ENCODE measurements around the gene TEX53.
A peak's percentile ranks its signal among the peaks of the same experiment; 100 is the strongest.

TEX53 gene

DNA sequence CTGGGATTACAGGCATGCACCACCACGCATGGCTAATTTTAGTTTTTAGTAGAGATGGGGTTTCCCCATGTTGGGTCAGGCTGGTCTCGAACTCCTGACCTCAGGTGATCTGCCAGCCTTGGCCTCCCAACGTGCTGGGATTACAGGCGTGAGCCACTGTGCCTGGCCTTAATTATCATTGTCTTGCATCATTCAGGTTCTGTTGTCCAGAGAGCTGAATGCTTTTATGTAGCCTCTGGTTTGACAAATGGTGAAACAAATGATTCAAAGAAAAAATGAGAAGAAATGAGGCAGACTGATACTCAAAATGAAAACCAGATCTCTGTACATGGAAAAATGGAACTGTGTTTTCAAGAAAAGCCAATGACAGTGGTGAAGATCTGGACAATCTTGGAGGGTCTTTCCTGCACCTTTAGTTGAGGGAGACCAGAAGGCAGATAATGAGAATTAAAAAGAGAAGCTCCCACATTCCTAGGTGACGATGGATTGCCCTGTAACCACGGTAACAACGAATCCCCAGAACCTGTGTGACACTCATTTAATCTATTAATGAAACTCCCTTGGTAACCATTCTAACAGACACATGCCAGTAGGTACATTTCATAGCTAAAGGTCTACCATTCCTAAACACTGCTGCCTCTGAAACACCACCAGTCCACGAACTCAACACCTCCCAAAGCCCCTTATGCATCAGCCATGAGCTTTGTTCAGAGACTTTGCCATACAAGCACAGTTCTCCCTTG is 22.8 kb upstream of the TEX53 start:
- Histone ChIP-seq H3K4me3 (ENCODE audit: control insufficient read depth in 1 of 7, extremely low read depth in 1 of 7, insufficient read depth in 4 of 7, low read depth in 2 of 7, low read length in 6 of 7) (no peak overlapping the region), H3K9me3 (ENCODE audit: control extremely low read depth in 1 of 5, control insufficient read depth in 4 of 5, insufficient read depth in 2 of 5, low read depth in 1 of 5, low read length in 4 of 5) (no peaks in the 10 kb centered on the region), H3K27me3 (replicated peaks in 2 of 5; ENCODE audit: control insufficient read depth in 4 of 5, insufficient read depth in 5 of 5, low read length in 4 of 5) (no peaks in the 10 kb centered on the region), H3K36me3 (ENCODE audit: control insufficient read depth in 4 of 4, insufficient read depth in 4 of 4, low read length in 3 of 4) (no peaks in the 10 kb centered on the region), H3K27ac (ENCODE audit: insufficient read depth in 1 of 2, low read depth in 1 of 2, low read length in 2 of 2, poor library complexity in 1 of 2, severe bottlenecking in 2 of 2) (no peak overlapping the region), H3K4me1 (ENCODE audit: control extremely low read depth in 1 of 4, control insufficient read depth in 4 of 4, insufficient read depth in 4 of 4, low read length in 3 of 4) (peaks cover 6 to 20% (median 15%) of the 10 kb centered on the region in 4 experiments)
- WGBS (ENCODE audit: insufficient coverage), result 97% methylated on average over 8 of the region's 8 CpGs
- no peak for DNase-seq
- ChIA-PET CTCF (interaction anchor here (0.7 to 5.0 kb wide), 33 partner anchors 8 to 844 kb away, joined by 3 to 28 read pairs (median 4); partner anchors contain the start of gene AKNA), POLR2A (interaction anchor here (0.7 kb wide), 1 partner anchor 18 kb away, joined by 6 read pairs; no protein-coding TSS in a partner anchor)

DNA sequence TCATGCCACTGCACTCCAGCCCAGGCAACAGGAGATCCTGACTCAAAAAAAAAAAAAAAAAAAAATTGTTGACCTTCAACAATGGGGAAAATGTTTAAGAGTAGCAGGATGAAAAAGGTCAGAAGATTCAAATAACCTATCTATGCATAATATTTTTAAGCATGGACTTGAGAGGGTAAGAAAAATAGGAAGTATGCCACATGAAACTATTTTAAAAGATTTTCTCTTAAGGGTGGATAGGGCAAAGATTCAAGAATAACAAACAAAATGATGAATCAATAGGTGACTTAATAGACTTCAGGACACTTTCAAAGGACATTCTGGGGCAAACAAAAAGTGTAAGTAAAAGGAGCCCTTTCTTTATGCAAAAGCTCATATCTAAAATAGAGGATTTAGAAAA is 21.2 kb upstream of the TEX53 start:
- DNase-seq, result no peak
- Histone ChIP-seq H3K36me3 (ENCODE audit: control insufficient read depth in 4 of 4, insufficient read depth in 4 of 4, low read length in 3 of 4) (no peaks in the 10 kb centered on the region), H3K4me3 (ENCODE audit: control insufficient read depth in 1 of 7, extremely low read depth in 1 of 7, insufficient read depth in 4 of 7, low read depth in 2 of 7, low read length in 6 of 7) (no peak overlapping the region), H3K9me3 (ENCODE audit: control extremely low read depth in 1 of 5, control insufficient read depth in 4 of 5, insufficient read depth in 2 of 5, low read depth in 1 of 5, low read length in 4 of 5) (no peaks in the 10 kb centered on the region), H3K27ac (ENCODE audit: insufficient read depth in 1 of 2, low read depth in 1 of 2, low read length in 2 of 2, poor library complexity in 1 of 2, severe bottlenecking in 2 of 2) (no peak overlapping the region), H3K4me1 (ENCODE audit: control extremely low read depth in 1 of 4, control insufficient read depth in 4 of 4, insufficient read depth in 4 of 4, low read length in 3 of 4) (peaks cover 6 to 20% (median 15%) of the 10 kb centered on the region in 4 experiments), H3K27me3 (replicated peaks in 2 of 5; ENCODE audit: control insufficient read depth in 4 of 5, insufficient read depth in 5 of 5, low read length in 4 of 5) (no peaks in the 10 kb centered on the region)
- CTCF ChIA-PET, result interaction anchor here (1.0 to 3.5 kb wide), 8 partner anchors 13 to 336 kb away, joined by 3 to 13 read pairs (median 5); no protein-coding TSS in a partner anchor
- POLR2A ChIA-PET, result no interaction called here

DNA sequence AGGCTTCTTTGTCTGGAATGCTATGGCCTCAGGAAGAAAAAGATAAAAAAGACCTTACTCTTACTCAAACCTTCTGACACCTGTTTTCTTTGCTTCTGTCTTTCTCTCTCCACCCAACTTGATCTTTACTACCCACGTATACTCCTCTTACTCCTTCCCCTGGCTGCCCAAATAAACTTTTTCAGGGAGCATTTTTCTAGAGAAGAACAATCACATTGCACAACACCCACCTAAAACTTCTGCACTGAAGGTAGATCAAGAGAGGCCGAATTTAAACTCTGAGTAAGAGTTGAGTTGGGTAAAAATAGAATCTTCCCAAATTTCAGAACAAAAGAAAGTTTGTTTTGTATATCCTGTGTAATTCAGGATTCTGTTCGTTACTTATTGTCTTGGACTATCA is 20.5 kb upstream of the TEX53 start:
- no peak overlapping the region for H3K4me3 ChIP-seq (ENCODE audit: control insufficient read depth in 1 of 7, extremely low read depth in 1 of 7, insufficient read depth in 4 of 7, low read depth in 2 of 7, low read length in 6 of 7)
- peaks cover 6 to 20% (median 15%) of the 10 kb centered on the region in 4 experiments for H3K4me1 ChIP-seq (ENCODE audit: control extremely low read depth in 1 of 4, control insufficient read depth in 4 of 4, insufficient read depth in 4 of 4, low read length in 3 of 4)
- WGBS (ENCODE audit: insufficient coverage), result 94% methylated on average over 2 of the region's 3 CpGs
- ChIA-PET CTCF (interaction anchor here (1.0 to 3.1 kb wide), 8 partner anchors 12 to 338 kb away, joined by 3 to 10 read pairs (median 4); no protein-coding TSS in a partner anchor), POLR2A (no interaction called here)
- no peaks in the 10 kb centered on the region for H3K36me3 ChIP-seq (ENCODE audit: control insufficient read depth in 4 of 4, insufficient read depth in 4 of 4, low read length in 3 of 4)
- H3K27ac ChIP-seq (ENCODE audit: insufficient read depth in 1 of 2, low read depth in 1 of 2, low read length in 2 of 2, poor library complexity in 1 of 2, severe bottlenecking in 2 of 2), result no peak overlapping the region
- no peaks in the 10 kb centered on the region for H3K27me3 ChIP-seq (replicated peaks in 2 of 5; ENCODE audit: control insufficient read depth in 4 of 5, insufficient read depth in 5 of 5, low read length in 4 of 5)
- DNase-seq, result no peak
- no peaks in the 10 kb centered on the region for H3K9me3 ChIP-seq (ENCODE audit: control extremely low read depth in 1 of 5, control insufficient read depth in 4 of 5, insufficient read depth in 2 of 5, low read depth in 1 of 5, low read length in 4 of 5)

DNA sequence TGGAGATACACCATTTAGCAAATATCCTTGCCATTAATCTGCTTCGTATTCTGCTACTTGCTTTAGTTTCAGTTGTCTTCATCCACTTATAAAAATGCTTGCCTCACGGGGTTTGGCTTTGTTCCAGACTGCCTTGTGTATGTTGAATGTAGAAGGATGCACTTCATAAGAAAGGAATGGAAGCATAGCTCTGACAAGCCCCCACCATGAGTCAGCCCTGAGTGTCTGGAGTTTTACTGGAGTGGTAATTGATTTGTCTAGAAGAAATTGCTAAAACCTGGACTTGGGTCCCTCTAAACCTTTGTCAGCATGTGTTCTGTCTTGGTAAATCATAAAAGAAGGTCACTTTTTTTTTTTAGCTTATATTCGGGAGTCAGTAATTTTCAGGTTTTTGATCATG is 19.8 kb upstream of the TEX53 start:
- ChIA-PET CTCF (interaction anchor here (0.8 to 3.1 kb wide), 10 partner anchors 11 to 339 kb away, joined by 3 to 10 read pairs (median 3); no protein-coding TSS in a partner anchor), POLR2A (no interaction called here)
- WGBS (ENCODE audit: insufficient coverage), result 43% methylated on average over 1 of the region's 3 CpGs
- H3K27me3 ChIP-seq (replicated peaks in 2 of 5; ENCODE audit: control insufficient read depth in 4 of 5, insufficient read depth in 5 of 5, low read length in 4 of 5), result no peaks in the 10 kb centered on the region
- DNase-seq, result peak; percentile 93 to 99 (median 98)
- peak overlapping the region in 3 of 7 experiments; percentile 11 to 68 (median 46) for H3K4me3 ChIP-seq (ENCODE audit: control insufficient read depth in 1 of 7, extremely low read depth in 1 of 7, insufficient read depth in 4 of 7, low read depth in 2 of 7, low read length in 6 of 7)
- no peaks in the 10 kb centered on the region for H3K36me3 ChIP-seq (ENCODE audit: control insufficient read depth in 4 of 4, insufficient read depth in 4 of 4, low read length in 3 of 4)
- H3K9me3 ChIP-seq (ENCODE audit: control extremely low read depth in 1 of 5, control insufficient read depth in 4 of 5, insufficient read depth in 2 of 5, low read depth in 1 of 5, low read length in 4 of 5), result no peaks in the 10 kb centered on the region
- peaks cover 6 to 20% (median 15%) of the 10 kb centered on the region in 4 experiments for H3K4me1 ChIP-seq (ENCODE audit: control extremely low read depth in 1 of 4, control insufficient read depth in 4 of 4, insufficient read depth in 4 of 4, low read length in 3 of 4)
- peak overlapping the region in 1 of 2 experiments; percentile 37 for H3K27ac ChIP-seq (ENCODE audit: insufficient read depth in 1 of 2, low read depth in 1 of 2, low read length in 2 of 2, poor library complexity in 1 of 2, severe bottlenecking in 2 of 2)

DNA sequence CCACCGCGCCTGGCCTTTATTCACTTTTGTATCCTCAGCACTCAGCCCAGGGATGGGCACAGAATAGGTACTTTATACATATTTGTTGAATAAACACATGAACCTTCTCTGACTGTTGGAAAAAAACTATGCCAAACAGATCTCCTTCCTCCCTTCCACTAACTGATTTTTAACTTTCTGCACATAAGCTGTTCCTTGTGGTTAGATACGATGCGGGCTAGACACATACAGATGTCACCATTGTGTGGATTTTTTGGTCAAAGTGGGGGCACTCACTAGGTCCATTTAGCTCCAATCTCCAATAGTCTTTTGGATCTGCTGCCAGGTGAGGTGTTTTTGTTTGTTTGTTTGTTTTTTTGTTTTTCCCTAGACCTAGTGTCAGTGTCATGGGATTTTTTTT is 19.3 kb upstream of the TEX53 start:
- Histone ChIP-seq H3K36me3 (ENCODE audit: control insufficient read depth in 4 of 4, insufficient read depth in 4 of 4, low read length in 3 of 4) (no peaks in the 10 kb centered on the region), H3K4me3 (ENCODE audit: control insufficient read depth in 1 of 7, extremely low read depth in 1 of 7, insufficient read depth in 4 of 7, low read depth in 2 of 7, low read length in 6 of 7) (peak overlapping the region in 2 of 7 experiments; percentile 46 to 68), H3K27me3 (replicated peaks in 2 of 5; ENCODE audit: control insufficient read depth in 4 of 5, insufficient read depth in 5 of 5, low read length in 4 of 5) (no peaks in the 10 kb centered on the region), H3K27ac (ENCODE audit: insufficient read depth in 1 of 2, low read depth in 1 of 2, low read length in 2 of 2, poor library complexity in 1 of 2, severe bottlenecking in 2 of 2) (peak overlapping the region in 1 of 2 experiments; percentile 37), H3K4me1 (ENCODE audit: control extremely low read depth in 1 of 4, control insufficient read depth in 4 of 4, insufficient read depth in 4 of 4, low read length in 3 of 4) (peaks cover 6 to 20% (median 15%) of the 10 kb centered on the region in 4 experiments), H3K9me3 (ENCODE audit: control extremely low read depth in 1 of 5, control insufficient read depth in 4 of 5, insufficient read depth in 2 of 5, low read depth in 1 of 5, low read length in 4 of 5) (no peaks in the 10 kb centered on the region)
- peak in 2 of 3 donors; percentile 62 to 70 for DNase-seq
- CTCF ChIA-PET, result interaction anchor here (0.8 to 3.1 kb wide), 11 partner anchors 11 to 340 kb away, joined by 3 to 10 read pairs (median 3); no protein-coding TSS in a partner anchor
- 21% methylated on average over 2 of the region's 4 CpGs for WGBS (ENCODE audit: insufficient coverage)
- POLR2A ChIA-PET, result no interaction called here

DNA sequence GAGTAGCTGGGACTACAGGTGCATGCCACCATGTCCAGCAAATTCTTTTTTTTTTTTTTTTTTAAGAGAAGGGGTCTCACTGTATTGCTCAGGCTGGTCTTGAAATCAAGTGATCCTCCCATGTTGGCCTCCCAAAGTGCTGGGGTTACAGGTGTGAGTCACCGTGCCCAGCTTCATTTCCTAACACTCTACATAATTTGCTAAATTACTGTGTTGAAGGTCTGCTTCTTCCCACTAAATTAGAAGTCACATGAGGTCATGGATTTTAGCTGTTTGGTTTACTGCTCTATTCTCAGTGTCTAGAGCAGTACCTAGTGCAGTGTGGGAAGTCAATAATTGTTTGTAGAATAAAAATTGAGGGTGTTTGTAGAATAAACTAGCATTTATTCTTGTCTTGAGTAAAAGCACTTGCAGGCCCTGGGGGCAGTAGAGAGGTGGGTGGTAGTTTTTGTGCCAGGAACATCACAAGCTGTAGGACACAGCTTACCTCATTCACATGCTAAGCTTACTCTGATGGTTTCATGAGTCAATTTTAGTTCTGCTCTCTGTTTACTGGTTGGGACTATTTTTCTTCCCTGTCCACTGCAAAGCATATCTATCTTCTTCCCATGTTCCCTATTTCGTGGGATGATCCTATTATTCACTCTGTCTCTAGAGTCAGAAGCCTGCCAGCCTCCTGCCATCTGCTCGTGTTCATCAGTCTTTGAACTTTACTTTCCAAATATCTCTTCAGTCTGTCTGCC is 17.4 kb upstream of the TEX53 start:
- ChIA-PET CTCF (interaction anchor here (0.6 to 2.8 kb wide), 11 partner anchors 8 to 341 kb away, joined by 3 to 9 read pairs (median 4); partner anchors contain the start of gene ATP6V1G1), POLR2A (no interaction called here)
- peak in 1 of 3 donors; percentile 30 for DNase-seq
- Histone ChIP-seq H3K27ac (ENCODE audit: insufficient read depth in 1 of 2, low read depth in 1 of 2, low read length in 2 of 2, poor library complexity in 1 of 2, severe bottlenecking in 2 of 2) (no peak overlapping the region), H3K4me1 (ENCODE audit: control extremely low read depth in 1 of 4, control insufficient read depth in 4 of 4, insufficient read depth in 4 of 4, low read length in 3 of 4) (peaks cover 6 to 20% (median 15%) of the 10 kb centered on the region in 4 experiments), H3K27me3 (replicated peaks in 2 of 5; ENCODE audit: control insufficient read depth in 4 of 5, insufficient read depth in 5 of 5, low read length in 4 of 5) (no peaks in the 10 kb centered on the region), H3K9me3 (ENCODE audit: control extremely low read depth in 1 of 5, control insufficient read depth in 4 of 5, insufficient read depth in 2 of 5, low read depth in 1 of 5, low read length in 4 of 5) (no peaks in the 10 kb centered on the region), H3K4me3 (ENCODE audit: control insufficient read depth in 1 of 7, extremely low read depth in 1 of 7, insufficient read depth in 4 of 7, low read depth in 2 of 7, low read length in 6 of 7) (no peak overlapping the region), H3K36me3 (ENCODE audit: control insufficient read depth in 4 of 4, insufficient read depth in 4 of 4, low read length in 3 of 4) (no peaks in the 10 kb centered on the region)
- WGBS (ENCODE audit: insufficient coverage), result 96% methylated on average over 2 of the region's 3 CpGs
